HepG2 (cell line): ENCODE data around the gene RAPGEF6. TPM values are rescaled to one million over a fixed set of nuclear protein-coding genes. Genes with fewer than 3 reads are reported as not detected.

Experiments used
- ATAC-seq: fragments of 200-7000 bp; cut with Tn5 transposase; 3 replicates; pipeline ENCODE4 v1.9.1; 2020; ENCODE audit warnings: mild to moderate bottlenecking, moderate library complexity
- BruUV-seq: library from RNA; stranded (reverse); fragments of 400-500 nt; replicated peaks from 2 replicates; lab custom pipeline; 2021; lab: Mats Ljungman, UMichigan
- CTCF ChIA-PET: fragments of 300-600 bp; formaldehyde crosslinking; extraction: SDS; loops from one replicate; lab custom pipeline; 2021; ENCODE audit warnings: low total read pairs, inconsistent platforms, low intra/inter-chr PET ratio; lab: Yijun Ruan, JAX
- POLR2A ChIA-PET: fragments of 350-600 bp; sonication (Branson Sonifier 250); formaldehyde crosslinking; loops from one replicate; lab custom pipeline; 2020; ENCODE audit warnings: antibody characterized with exemption, inconsistent platforms; lab: Yijun Ruan, JAX
- DNase-seq: peaks from one replicate; pipeline ENCODE4 v3.0.0-alpha.2; 2015; ENCODE audit warnings: low spot score
- FAIRE-seq: peaks from 3 replicates; lab custom pipeline; 2011; peaks lifted over from hg19 to GRCh38; lab: Jason Lieb, UNC
- H2AFZ ChIP-seq: one replicate; pipeline ENCODE4 v1.6.1; 2011; ENCODE audit warnings: low read length, inconsistent platforms
- H3K27ac ChIP-seq: fragments of 300-600 bp; 3 replicates; pipeline ENCODE4 v1.8.0; 2011; ENCODE audit warnings: mixed run types, mild to moderate bottlenecking, mixed read lengths, low read length, inconsistent platforms; ENCODE audit not compliant: insufficient read depth; ENCODE audit errors: extremely low read length
- H3K27me3 ChIP-seq, 2 experiments: fragments of 200-600 bp in 1 of 2; 2 replicates in 1 of 2; 3 replicates in 1 of 2; pipeline versions ENCODE4 v1.6.0 to v1.8.0; 2011; ENCODE audit warnings: low read length in 2 of 2, mild to moderate bottlenecking in 2 of 2, moderate library complexity in 2 of 2, inconsistent platforms in 1 of 2; ENCODE audit not compliant: insufficient read depth in 2 of 2, control insufficient read depth in 1 of 2
- H3K36me3 ChIP-seq, 2 experiments: fragments of 200-600 bp in 1 of 2; replicated peaks in 1 of 2; 2 replicates in 1 of 2; 3 replicates in 1 of 2; pipeline versions ENCODE4 v1.5.1 to v1.8.0; 2011; ENCODE audit warnings: low read length in 2 of 2, inconsistent platforms in 1 of 2; ENCODE audit not compliant: insufficient read depth in 2 of 2, control insufficient read depth in 1 of 2
- H3K4me1 ChIP-seq: 2 replicates; pipeline ENCODE4 v1.5.1; 2012; ENCODE audit warnings: low read length, inconsistent platforms; ENCODE audit not compliant: insufficient read depth
- H3K4me2 ChIP-seq: 2 replicates; pipeline ENCODE4 v1.6.0; 2011; ENCODE audit warnings: low read depth, low read length, inconsistent platforms
- H3K4me3 ChIP-seq, 3 experiments: fragments of 200-600 bp in 1 of 3; sonication (generic), shearing (Covaris generic) in 1 of 3; replicated peaks in 1 of 3; 2 replicates each; pipeline ENCODE4 v1.5.1; 2011 to 2016; ENCODE audit warnings: low read length in 3 of 3, inconsistent platforms in 2 of 3, low read depth in 2 of 3, mild to moderate bottlenecking in 2 of 3, control low read depth in 1 of 3, mixed read lengths in 1 of 3; ENCODE audit not compliant: insufficient read depth in 1 of 3
- H3K79me2 ChIP-seq: one replicate; pipeline ENCODE4 v1.6.1; 2011; ENCODE audit warnings: low read length, inconsistent platforms; ENCODE audit not compliant: insufficient read depth
- H3K9ac ChIP-seq: 2 replicates; pipeline ENCODE4 v1.6.0; 2011; ENCODE audit warnings: mild to moderate bottlenecking, low read depth, low read length, inconsistent platforms; ENCODE audit not compliant: insufficient read depth
- H3K9me3 ChIP-seq: 2 replicates; pipeline ENCODE4 v1.5.1; 2012; ENCODE audit warnings: mild to moderate bottlenecking, low read length
- H4K20me1 ChIP-seq: 2 replicates; pipeline ENCODE4 v1.6.0; 2011; ENCODE audit warnings: inconsistent platforms, mild to moderate bottlenecking, low read length, moderate library complexity; ENCODE audit not compliant: insufficient read depth
- AFF4 ChIP-seq: sonication (generic); formaldehyde crosslinking; IDR thresholded peaks from 2 replicates; pipeline ENCODE4 v1.4.0; 2020; ENCODE audit warnings: missing genetic modification reagents
- EEA1 ChIP-seq: sonication (generic); formaldehyde crosslinking; IDR thresholded peaks from 2 replicates; pipeline ENCODE4 v1.5.1; 2020; ENCODE audit warnings: mild to moderate bottlenecking, missing genetic modification reagents, borderline replicate concordance
- ELF1 ChIP-seq: sonication (generic); formaldehyde crosslinking; IDR thresholded peaks from 2 replicates; pipeline ENCODE4 v1.4.0; 2020; ENCODE audit warnings: missing genetic modification reagents
- FOXA3 ChIP-seq: IDR thresholded peaks from 2 replicates; pipeline ENCODE4 v1.6.1; 2016; ENCODE audit warnings: missing genetic modification reagents, missing compliant biosample characterization
- MNT ChIP-seq: fragments of 450-650 bp; IDR thresholded peaks from 2 replicates; pipeline ENCODE4 v1.6.1; 2016
- NFE2L2 ChIP-seq: fragments of 150-350 bp; IDR thresholded peaks from 2 replicates; pipeline ENCODE4 v1.6.1; 2014; ENCODE audit warnings: low read length
- TEAD2 ChIP-seq: sonication (generic); formaldehyde crosslinking; IDR thresholded peaks from 2 replicates; pipeline ENCODE4 v1.9.0; 2021; ENCODE audit warnings: missing genetic modification reagents
- TFAP4 ChIP-seq: sonication (generic); IDR thresholded peaks from 2 replicates; pipeline ENCODE4 v1.6.1; 2016; ENCODE audit warnings: low read depth, borderline replicate concordance
- TGIF2 ChIP-seq: IDR thresholded peaks from 2 replicates; pipeline ENCODE4 v1.6.1; 2016; ENCODE audit warnings: control low read depth, missing compliant biosample characterization
- ZNF230 ChIP-seq: sonication (generic); formaldehyde crosslinking; IDR thresholded peaks from 2 replicates; pipeline ENCODE4 v1.4.0; 2020; ENCODE audit warnings: mild to moderate bottlenecking, missing genetic modification reagents
- ZNF274 ChIP-seq: sonication (generic); formaldehyde crosslinking; IDR thresholded peaks from 2 replicates; pipeline ENCODE4 v1.5.1; 2020; ENCODE audit warnings: mild to moderate bottlenecking, missing genetic modification reagents
- ZNF329 ChIP-seq: sonication (generic); formaldehyde crosslinking; IDR thresholded peaks from 2 replicates; pipeline ENCODE4 v1.9.0; 2021; ENCODE audit warnings: low read depth, mild to moderate bottlenecking, missing genetic modification reagents
- WGBS: methylation state at CpG from one replicate; pipeline ENCODE4 v1.1.6; 2017; ENCODE audit warnings: low lambda C conversion rate; 5-methylcytosine and 5-hydroxymethylcytosine counted together
- in situ Hi-C: cut with HindIII; loops from 2 replicates; pipeline ENCODE4 v1.10.0; 2017; ENCODE audit warnings: low pct_unique_long_range_greater_than_20kb; ENCODE audit not compliant: extremely low pct_ligation_motif_present
- intact Hi-C: fragments of 100-400 bp; cut with micrococcal nuclease; formaldehyde crosslinking; loops from one replicate; pipeline ENCODE4 v1.10.0; 2022; ENCODE audit not compliant: unreplicated experiment
- polyA plus RNA-seq, 8 experiments: library from polyadenylated mRNA; depleted of rRNA in 3 of 8; stranded (reverse) in 7 of 8; unstranded in 1 of 8; fragments of >200 nt; fragmentation: Illumina TruSeq in 4 of 8; extraction: Trizol in 4 of 8; gene quantifications; 2 replicates each; pipeline versions ENCODE4 v1.2.1 to v1.2.3, GENCODE V29; 2011 to 2016; ENCODE audit warnings: low read depth in 4 of 8, missing spikeins in 1 of 8, mixed read lengths in 1 of 8; ENCODE audit not compliant: insufficient read depth in 1 of 8
- total RNA-seq, 5 experiments: library from RNA; depleted of rRNA; stranded (reverse); fragments of >200 nt; fragmentation: Illumina TruSeq; extraction: Trizol; gene quantifications; 2 replicates each; pipeline ENCODE4 v1.2.3, GENCODE V29; 2016; ENCODE audit warnings: low read depth in 1 of 5

RAPGEF6 gene
- total and polyA plus RNA-seq, 2 of the 13 experiments (the other 11 are each of a cell fraction or from before 2014, with no cell fraction given): 7.7 to 24.6 TPM

GRCh38 chr5:131530706-131531331 is 104.2 kb downstream of the RAPGEF6 start:
- FAIRE-seq (no peak), DNase-seq (no peak), ATAC-seq (no peak)
- Histone ChIP-seq H3K27ac (no peak overlapping the region), H3K9ac (no peak overlapping the region), H2AFZ (no peak overlapping the region), H3K4me1 (peaks cover 23% of the 10 kb centered on the region), H3K36me3 (peaks cover 1 to 5% of the 10 kb centered on the region in 2 experiments; a peak in 3 of 5 replicates), H3K4me2 (no peak overlapping the region), H3K27me3 (no peaks in the 10 kb centered on the region), H3K4me3 (no peak overlapping the region), H4K20me1 (0 out of 2 replicates have a peak, but pooled peaks cover 5% of the 10 kb centered on the region), H3K79me2 (peaks cover 2% of the 10 kb centered on the region), H3K9me3 (no peaks in the 10 kb centered on the region)
- 92% methylated on average over 2 of the region's 2 CpGs for WGBS
- ChIA-PET POLR2A (no interaction called here), CTCF (no interaction called here)
- TF ChIP-seq AFF4 (CRISPR knock-in tag): no peak
- no peak for TF ChIP-seq NFE2L2
- TF ChIP-seq TEAD2 (CRISPR knock-in tag): no peak
- no peak for TF ChIP-seq ZNF274
- TF ChIP-seq EEA1 (CRISPR knock-in tag): no peak
- TF ChIP-seq TFAP4: peak; percentile 86; the same call in 1 of the 2 replicates
- TF ChIP-seq ZNF329: no peak
- TF ChIP-seq ELF1 (CRISPR knock-in tag): no peak
- TF ChIP-seq MNT: no peak
- 0 out of 2 replicates have a peak, but pooled peaks have one; percentile 7 for TF ChIP-seq FOXA3 (CRISPR knock-in tag)
- TF ChIP-seq ZNF230: no peak
- no peak for TF ChIP-seq TGIF2 (CRISPR knock-in tag)
- in situ Hi-C loops (no loop called here), intact Hi-C loops (no loop called here)
- BruUV-seq: no TSS peak
